K562 (cell line): ENCODE measurements around the gene HOXC12. TPM values are rescaled to one million over a fixed set of nuclear protein-coding genes. Genes with fewer than 3 reads are reported as not detected.

ENCODE experiments used
- ATAC-seq: fragments of 200-7000 bp; cut with Tn5 transposase; 3 replicates; pipeline ENCODE4 v1.9.1; 2020; ENCODE audit warnings: moderate library complexity
- BruUV-seq: library from RNA; stranded (reverse); fragments of 400-500 nt; replicated peaks from 2 replicates; lab custom pipeline; 2021; lab: Mats Ljungman, UMichigan
- CTCF ChIA-PET: fragments of 300-600 bp; formaldehyde crosslinking; extraction: SDS; loops from one replicate; lab custom pipeline; 2021; ENCODE audit warnings: low intra/inter-chr PET ratio; lab: Yijun Ruan, JAX
- POLR2A ChIA-PET: fragments of 300-600, 350-650 bp; sonication (Branson Sonifier 250); formaldehyde crosslinking; extraction: SDS; loops from one replicate; lab custom pipeline; 2021; ENCODE audit warnings: antibody characterized with exemption, inconsistent platforms; lab: Yijun Ruan, JAX
- DNase-seq, 4 experiments: peaks; one replicate each; pipeline versions ENCODE4 v3.0.0 to v3.0.0-alpha.2; 2011 to 2018; ENCODE audit warnings: low spot score in 3 of 4, mixed read lengths in 3 of 4; ENCODE audit errors: extremely low read depth in 1 of 4
- FAIRE-seq: peaks from 2 replicates; lab custom pipeline; 2011; peaks lifted over from hg19 to GRCh38; lab: Jason Lieb, UNC
- H2AFZ ChIP-seq: 2 replicates; pipeline ENCODE4 v1.6.0; 2011; ENCODE audit warnings: low read depth, low read length, control low read depth, inconsistent platforms
- H3K27ac ChIP-seq: fragments of 200-600 bp; 3 replicates; pipeline ENCODE4 v1.8.0; 2011; ENCODE audit warnings: low read depth, mild to moderate bottlenecking, control low read depth, inconsistent platforms, low read length, moderate library complexity, mixed read lengths; ENCODE audit errors: extremely low read depth
- H3K27me3 ChIP-seq, 2 experiments: fragments of 300-600 bp in 1 of 2; 2 replicates in 1 of 2; 3 replicates in 1 of 2; pipeline versions ENCODE4 v1.6.0 to v1.8.0; 2011; ENCODE audit warnings: inconsistent platforms in 2 of 2, low read length in 2 of 2, mild to moderate bottlenecking in 1 of 2, mixed read lengths in 1 of 2, moderate library complexity in 1 of 2; ENCODE audit not compliant: control insufficient read depth in 2 of 2, insufficient read depth in 2 of 2
- H3K36me3 ChIP-seq: fragments of 300-600 bp; 3 replicates; pipeline ENCODE4 v1.8.0; 2011; ENCODE audit warnings: mild to moderate bottlenecking, low read length, inconsistent platforms; ENCODE audit not compliant: control insufficient read depth, insufficient read depth
- H3K4me1 ChIP-seq, 2 experiments: fragments of 200-600 bp in 1 of 2; replicated peaks in 1 of 2; 2 replicates in 1 of 2; 3 replicates in 1 of 2; pipeline versions ENCODE4 v1.5.1 to v1.8.0; 2011; ENCODE audit warnings: inconsistent platforms in 2 of 2, low read length in 2 of 2, mild to moderate bottlenecking in 1 of 2, mixed read lengths in 1 of 2, moderate library complexity in 1 of 2; ENCODE audit not compliant: control insufficient read depth in 2 of 2, insufficient read depth in 2 of 2
- H3K4me2 ChIP-seq: 2 replicates; pipeline ENCODE4 v1.6.1; 2011; ENCODE audit warnings: low read length, control low read depth, inconsistent platforms, mixed read lengths; ENCODE audit not compliant: insufficient read depth
- H3K4me3 ChIP-seq: fragments of 200-600 bp; sonication (generic), shearing (Covaris generic); 2 replicates; pipeline ENCODE4 v1.5.1; 2016; ENCODE audit warnings: control low read depth, inconsistent platforms
- H3K79me2 ChIP-seq: fragments of 200-600 bp; 3 replicates; pipeline ENCODE4 v1.8.0; 2011; ENCODE audit warnings: low read length, inconsistent platforms; ENCODE audit not compliant: control insufficient read depth, insufficient read depth
- H3K9ac ChIP-seq, 2 experiments: 2 replicates each; pipeline versions ENCODE4 v1.6.0 to v1.6.1; 2011; ENCODE audit warnings: low read depth in 2 of 2, low read length in 2 of 2, control low read depth in 1 of 2, inconsistent platforms in 1 of 2, mild to moderate bottlenecking in 1 of 2, mixed read lengths in 1 of 2; ENCODE audit not compliant: insufficient read depth in 1 of 2
- H3K9me1 ChIP-seq: one replicate; pipeline ENCODE4 v1.6.0; 2011; ENCODE audit warnings: inconsistent platforms, mild to moderate bottlenecking, low read length, moderate library complexity; ENCODE audit not compliant: control insufficient read depth, insufficient read depth
- H3K9me3 ChIP-seq: replicated peaks from 2 replicates; pipeline ENCODE4 v1.5.1; 2011; ENCODE audit warnings: low read depth, low read length, inconsistent platforms; ENCODE audit not compliant: control insufficient read depth, insufficient read depth
- H4K20me1 ChIP-seq: replicated peaks from 2 replicates; pipeline ENCODE4 v1.6.1; 2011; ENCODE audit warnings: low read length, inconsistent platforms, mixed read lengths; ENCODE audit not compliant: control insufficient read depth, insufficient read depth
- ASH1L ChIP-seq: fragments of 450-650 bp; IDR thresholded peaks from 2 replicates; pipeline ENCODE4 v1.6.1; 2018; ENCODE audit warnings: borderline replicate concordance, mild to moderate bottlenecking, low read depth; ENCODE audit not compliant: partially characterized antibody
- CTBP1 ChIP-seq: fragments of 450-650 bp; IDR thresholded peaks from 2 replicates; pipeline ENCODE4 v1.6.1; 2016; ENCODE audit warnings: borderline replicate concordance
- HDAC2 ChIP-seq: fragments of 450-650 bp; IDR thresholded peaks from 2 replicates; pipeline ENCODE4 v1.6.1; 2016; ENCODE audit warnings: mild to moderate bottlenecking
- HNRNPH1 ChIP-seq: fragments of 200-400 bp; formaldehyde crosslinking; optimal IDR thresholded peaks from 2 replicates; pipeline ENCODE3; 2017; ENCODE audit warnings: low read depth, mild to moderate bottlenecking, low read length, moderate library complexity
- L3MBTL2 ChIP-seq: fragments of 450-650 bp; IDR thresholded peaks from 2 replicates; pipeline ENCODE4 v1.6.1; 2016; ENCODE audit warnings: mild to moderate bottlenecking, moderate library complexity
- RAD51 ChIP-seq: fragments of 450-650 bp; IDR thresholded peaks from 2 replicates; pipeline ENCODE4 v1.7.1; 2016; ENCODE audit warnings: low read depth, mild to moderate bottlenecking, borderline replicate concordance
- ZNF551 ChIP-seq: fragments of 250-450 bp; sonication (Bioruptor Pico); IDR thresholded peaks from 2 replicates; pipeline ENCODE4 v1.5.0; 2021; ENCODE audit warnings: mild to moderate bottlenecking, moderate library complexity
- ZNF717 ChIP-seq: fragments of 250-450 bp; sonication (Bioruptor Pico); IDR thresholded peaks from 2 replicates; pipeline ENCODE4 v1.5.0; 2021
- ZNF79 ChIP-seq: fragments of 250-450 bp; sonication (Bioruptor Pico); IDR thresholded peaks from 2 replicates; pipeline ENCODE4 v1.4.0; 2020; ENCODE audit warnings: low read depth, mild to moderate bottlenecking, moderate library complexity
- WGBS: fragments of 100-300 bp; shearing (Covaris generic); methylation state at CpG from one replicate; pipeline ENCODE4 v1.1.6; 2016; ENCODE audit warnings: low coverage, mixed read lengths; ENCODE audit not compliant: insufficient coverage; ENCODE audit errors: missing lambda C conversion rate; 5-methylcytosine and 5-hydroxymethylcytosine counted together
- in situ Hi-C: fragments of 300-500 bp; cut with MboI; formaldehyde crosslinking; loops from 4 replicates; pipeline ENCODE4 v1.15.0; 2018; ENCODE audit warnings: inconsistent platforms, mixed read lengths
- intact Hi-C: fragments of 100-400 bp; cut with micrococcal nuclease; formaldehyde crosslinking; loops from 2 replicates; pipeline ENCODE4 v1.14.2; 2022
- polyA plus RNA-seq, 8 experiments: library from polyadenylated mRNA; depleted of rRNA in 4 of 8; stranded (reverse) in 5 of 8; unstranded in 3 of 8; fragments of >200 nt; fragmentation: Nextera tagmentation in 2 of 8; fragmentation: Illumina TruSeq in 1 of 8; extraction: Ambion mirVana in 2 of 8; extraction: Trizol in 1 of 8; gene quantifications; 2 replicates each; pipeline versions ENCODE4 v1.2.1 to v1.2.3, GENCODE V29; 2011 to 2014; ENCODE audit warnings: inconsistent platforms in 1 of 8, missing spikeins in 1 of 8
- total RNA-seq, 7 experiments: library from RNA; depleted of rRNA in 6 of 7; stranded (reverse); fragments of >200 nt in 6 of 7; fragmentation: Illumina TruSeq in 2 of 7; extraction: Trizol in 2 of 7; gene quantifications; 2 replicates each; pipeline versions ENCODE4 v1.2.1 to v1.2.3, GENCODE V29; 2011 to 2021; ENCODE audit warnings: low replicate concordance in 1 of 7
- TF ChIP-seq, protein P1 (sequence below): IDR thresholded peaks from 2 replicates; pipeline ENCODE4 v1.6.1; 2014; ENCODE audit warnings: antibody characterized with exemption

The HOXC12 gene
- total and polyA plus RNA-seq, 9 of the 15 experiments (the other 6 are each of a cell fraction or from before 2014, with no cell fraction given): 0.04 to 0.36 (median 0.11) TPM; not detected in 1

DNA sequence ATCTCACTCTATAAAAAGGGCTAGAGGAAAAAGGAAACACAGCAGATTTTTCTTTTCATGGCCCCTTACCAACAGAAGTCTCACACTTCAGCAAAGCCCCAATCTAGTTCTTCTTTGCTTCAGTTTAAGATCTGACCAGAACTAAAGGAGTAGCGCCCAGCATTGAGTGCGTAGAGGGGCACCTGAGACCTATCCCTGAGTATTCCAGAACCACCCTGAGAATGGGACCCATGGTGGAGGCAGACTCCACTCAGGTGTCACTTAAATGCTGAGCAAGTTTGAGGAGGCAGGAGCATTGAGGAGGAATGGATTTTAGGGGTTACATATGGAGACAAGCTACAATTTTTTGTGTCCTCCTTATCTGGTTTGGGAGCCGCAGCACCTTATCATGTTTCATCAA, 16.4 kb downstream of the HOXC12 start:
- ChIA-PET POLR2A (interaction anchor here (1.4 kb wide), 1 partner anchor 25 kb away, joined by 4 read pairs; no protein-coding TSS in a partner anchor), CTCF (no interaction called here)
- Histone ChIP-seq H3K79me2 (no peaks in the 10 kb centered on the region), H3K4me2 (no peak overlapping the region), H3K9ac (no peak overlapping the region), H3K27me3 (peaks cover 68 to 89% of the 10 kb centered on the region in 2 experiments), H3K4me1 (peaks cover 0 to 27% of the 10 kb centered on the region in 2 experiments; a peak in 2 of 5 replicates), H3K36me3 (no peaks in the 10 kb centered on the region), H4K20me1 (peaks cover 5% of the 10 kb centered on the region), H3K27ac (no peak overlapping the region), H3K4me3 (no peak overlapping the region), H3K9me1 (no peaks in the 10 kb centered on the region), H2AFZ (no peak overlapping the region), H3K9me3 (no peaks in the 10 kb centered on the region)
- BruUV-seq: no TSS peak
- FAIRE-seq (no peak), DNase-seq (no peak), ATAC-seq (no peak)
- in situ Hi-C loops: no loop called here
- WGBS: 0% methylated on average over 3 of the region's 3 CpGs
- intact Hi-C loops: no loop called here
- TF ChIP-seq CTBP1 (no peak), L3MBTL2 (no peak), HNRNPH1 (no peak), HDAC2 (no peak)

DNA sequence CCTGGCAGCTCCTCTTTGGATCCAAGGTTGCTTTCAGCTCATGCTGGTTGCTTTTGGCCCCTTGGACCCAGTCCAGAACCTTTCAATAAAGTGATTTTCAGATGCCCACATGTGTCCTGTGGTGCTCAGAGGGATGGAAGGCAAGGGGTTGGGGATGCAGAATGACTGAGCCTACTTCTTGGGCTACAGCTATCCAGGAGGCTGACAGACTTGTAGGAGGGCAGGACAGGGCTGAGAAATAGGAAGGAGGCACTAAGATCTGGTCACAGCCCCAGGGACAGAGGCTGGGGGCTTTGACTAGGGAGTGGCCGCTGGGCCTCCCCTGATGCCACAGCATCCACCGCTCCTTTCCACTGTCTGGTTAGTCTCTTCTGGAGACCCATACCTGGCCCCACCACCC, 17.0 kb downstream of the HOXC12 start:
- BruUV-seq: no TSS peak
- H3K9me3 ChIP-seq: no peaks in the 10 kb centered on the region
- no peak overlapping the region for H3K4me3 ChIP-seq
- H4K20me1 ChIP-seq: peaks cover 5% of the 10 kb centered on the region
- H3K79me2 ChIP-seq: no peaks in the 10 kb centered on the region
- FAIRE-seq: no peak
- peaks cover 63 to 89% of the 10 kb centered on the region in 2 experiments for H3K27me3 ChIP-seq
- H3K4me2 ChIP-seq: no peak overlapping the region
- peaks cover 0 to 26% of the 10 kb centered on the region in 2 experiments; a peak in 2 of 5 replicates for H3K4me1 ChIP-seq
- POLR2A ChIA-PET: interaction anchor here (0.6 to 1.4 kb wide), 3 partner anchors 17 to 153 kb away, joined by 4 read pairs; no protein-coding TSS in a partner anchor
- 0% methylated on average over 2 of the region's 2 CpGs for WGBS
- H3K27ac ChIP-seq: no peak overlapping the region
- no peak overlapping the region for H3K9ac ChIP-seq
- CTCF ChIA-PET: no interaction called here
- DNase-seq: no peak
- no peak for TF ChIP-seq ASH1L
- TF ChIP-seq RAD51: no peak
- TF ChIP-seq, protein P1, sequence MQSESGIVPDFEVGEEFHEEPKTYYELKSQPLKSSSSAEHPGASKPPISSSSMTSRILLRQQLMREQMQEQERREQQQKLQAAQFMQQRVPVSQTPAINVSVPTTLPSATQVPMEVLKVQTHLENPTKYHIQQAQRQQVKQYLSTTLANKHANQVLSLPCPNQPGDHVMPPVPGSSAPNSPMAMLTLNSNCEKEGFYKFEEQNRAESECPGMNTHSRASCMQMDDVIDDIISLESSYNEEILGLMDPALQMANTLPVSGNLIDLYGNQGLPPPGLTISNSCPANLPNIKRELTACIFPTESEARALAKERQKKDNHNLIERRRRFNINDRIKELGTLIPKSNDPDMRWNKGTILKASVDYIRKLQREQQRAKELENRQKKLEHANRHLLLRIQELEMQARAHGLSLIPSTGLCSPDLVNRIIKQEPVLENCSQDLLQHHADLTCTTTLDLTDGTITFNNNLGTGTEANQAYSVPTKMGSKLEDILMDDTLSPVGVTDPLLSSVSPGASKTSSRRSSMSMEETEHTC: no peak
- TF ChIP-seq ZNF79 (CRISPR knock-in tag): no peak
- TF ChIP-seq ZNF551: no peak
- no peak for TF ChIP-seq ZNF717 (CRISPR knock-in tag)
- H3K9me1 ChIP-seq: no peaks in the 10 kb centered on the region
- no peak for ATAC-seq
- intact Hi-C loops (no loop called here), in situ Hi-C loops (no loop called here)
- H3K36me3 ChIP-seq: no peaks in the 10 kb centered on the region
- H2AFZ ChIP-seq: no peak overlapping the region
